ENCODE results near the gene ALDH1B1.

ALDH1B1 gene

DNA sequence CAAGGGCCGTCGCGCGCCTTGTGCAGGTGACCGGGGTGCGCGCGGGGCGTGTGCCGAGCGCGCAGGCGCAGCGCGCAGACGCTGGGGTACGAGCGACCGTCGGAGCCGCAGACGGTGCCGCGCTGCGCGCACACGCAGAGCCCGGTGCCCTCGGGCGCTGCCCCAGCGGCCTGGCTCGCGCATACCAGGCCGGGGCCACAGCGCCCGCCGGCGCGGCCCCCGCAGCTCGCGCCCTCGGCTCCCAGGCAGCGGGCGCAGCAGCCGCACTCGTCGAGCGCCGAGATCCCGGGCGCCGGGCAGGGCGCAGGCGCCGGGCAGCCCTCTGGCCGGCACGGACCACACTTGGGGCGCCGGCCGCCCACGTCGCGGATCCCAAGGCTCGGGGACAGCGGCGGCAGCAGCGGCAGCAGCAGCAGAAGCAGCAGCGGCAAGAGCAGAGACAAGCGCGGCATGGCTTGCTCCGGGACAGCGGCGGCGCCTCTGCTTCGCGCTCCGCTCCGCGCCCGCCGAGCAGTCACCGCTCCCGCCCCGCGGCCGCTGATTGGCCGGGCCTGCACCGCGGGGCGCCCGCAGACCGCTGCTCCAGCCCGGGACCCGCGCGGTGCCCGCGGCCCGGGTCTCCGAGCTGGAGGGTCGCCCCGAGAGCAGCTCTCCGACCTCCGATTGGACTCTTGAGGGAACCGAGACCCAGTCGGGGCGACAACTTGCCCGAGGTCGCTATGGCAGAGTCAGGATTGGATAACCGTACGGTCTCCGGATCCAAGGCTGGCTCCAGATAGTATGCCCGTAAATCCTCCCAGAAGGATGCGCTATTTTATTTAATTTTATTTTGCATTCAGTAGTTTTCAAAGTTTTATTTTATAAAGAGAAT, 31.7 kb downstream of the ALDH1B1 start, which contains the start of gene IGFBPL1:
IGFBPL1 (minus strand) TSS at position 482 of the 871 bp plus-strand sequence; CDS start at position 452, 30 bp downstream.
- H3K4me3 ChIP-seq (ENCODE audit: low read length, poor library complexity, severe bottlenecking), result no peak within 1 kb of the TSS
- no peak within 1 kb of the TSS for H3K9ac ChIP-seq (ENCODE audit: low read depth, low read length, poor library complexity, severe bottlenecking)
- no peaks in the 10 kb centered on the region for H3K4me1 ChIP-seq (ENCODE audit: insufficient read depth, low read length, poor library complexity, severe bottlenecking)
- no peaks in the 10 kb centered on the region for H3K36me3 ChIP-seq (ENCODE audit: insufficient read depth, low read length)
- H3K9me3 ChIP-seq (ENCODE audit: insufficient read depth, low read depth, low read length), result no peaks in the 10 kb centered on the region
- no peaks in the 10 kb centered on the region for H3K9me2 ChIP-seq (replicated peaks; ENCODE audit: low read depth, low read length)
- no peaks in the 10 kb centered on the region for H3K27me3 ChIP-seq (ENCODE audit: insufficient read depth, low read length, poor library complexity, severe bottlenecking)
- TF ChIP-seq EZH2phosphoT487 (IDR thresholded peaks at IDR 0.05; ENCODE audit: borderline replicate concordance), result no peak
- TF ChIP-seq, protein P1, sequence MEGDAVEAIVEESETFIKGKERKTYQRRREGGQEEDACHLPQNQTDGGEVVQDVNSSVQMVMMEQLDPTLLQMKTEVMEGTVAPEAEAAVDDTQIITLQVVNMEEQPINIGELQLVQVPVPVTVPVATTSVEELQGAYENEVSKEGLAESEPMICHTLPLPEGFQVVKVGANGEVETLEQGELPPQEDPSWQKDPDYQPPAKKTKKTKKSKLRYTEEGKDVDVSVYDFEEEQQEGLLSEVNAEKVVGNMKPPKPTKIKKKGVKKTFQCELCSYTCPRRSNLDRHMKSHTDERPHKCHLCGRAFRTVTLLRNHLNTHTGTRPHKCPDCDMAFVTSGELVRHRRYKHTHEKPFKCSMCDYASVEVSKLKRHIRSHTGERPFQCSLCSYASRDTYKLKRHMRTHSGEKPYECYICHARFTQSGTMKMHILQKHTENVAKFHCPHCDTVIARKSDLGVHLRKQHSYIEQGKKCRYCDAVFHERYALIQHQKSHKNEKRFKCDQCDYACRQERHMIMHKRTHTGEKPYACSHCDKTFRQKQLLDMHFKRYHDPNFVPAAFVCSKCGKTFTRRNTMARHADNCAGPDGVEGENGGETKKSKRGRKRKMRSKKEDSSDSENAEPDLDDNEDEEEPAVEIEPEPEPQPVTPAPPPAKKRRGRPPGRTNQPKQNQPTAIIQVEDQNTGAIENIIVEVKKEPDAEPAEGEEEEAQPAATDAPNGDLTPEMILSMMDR (conservative IDR thresholded peaks at IDR 0.05; ENCODE audit: low read length), result no peak
- no peak within 1 kb of the TSS for H3K4me2 ChIP-seq (ENCODE audit: low read depth, low read length, poor library complexity, severe bottlenecking)
- no peaks in the 10 kb centered on the region for H4K20me1 ChIP-seq (ENCODE audit: insufficient read depth, low read length, poor library complexity, severe bottlenecking)
- no peaks in the 10 kb centered on the region for H3K79me2 ChIP-seq (ENCODE audit: insufficient read depth, low read length)
- H2AFZ ChIP-seq (ENCODE audit: low read length), result no peak within 1 kb of the TSS
- no peaks in the 10 kb centered on the region for H3F3A ChIP-seq (ENCODE audit: low read depth)

DNA sequence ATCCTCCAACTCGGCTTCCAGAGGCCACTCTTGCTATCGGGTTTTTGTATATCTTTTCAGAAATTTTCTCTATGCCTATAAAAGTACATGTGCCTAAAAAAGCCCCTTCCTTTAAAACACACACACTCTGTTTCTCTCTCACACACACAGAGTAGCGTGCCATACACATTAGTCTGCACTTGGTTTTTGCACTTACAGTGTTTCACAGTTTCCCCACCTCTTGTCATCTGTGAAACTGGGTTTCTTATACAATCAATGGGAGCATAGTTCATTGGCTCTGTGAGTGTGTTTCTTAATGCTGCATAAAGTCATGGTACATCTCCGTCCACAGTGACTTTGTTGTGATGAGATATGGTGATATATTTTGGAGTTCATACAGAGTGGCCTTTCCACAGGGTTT, 32.4 kb downstream of the ALDH1B1 start:
- Histone ChIP-seq H3K9me2 (replicated peaks; ENCODE audit: low read depth, low read length) (no peaks in the 10 kb centered on the region), H3K9me3 (ENCODE audit: insufficient read depth, low read depth, low read length) (no peaks in the 10 kb centered on the region), H3K36me3 (ENCODE audit: insufficient read depth, low read length) (no peaks in the 10 kb centered on the region), H3K4me1 (ENCODE audit: insufficient read depth, low read length, poor library complexity, severe bottlenecking) (peaks cover under 1% of the 10 kb centered on the region), H3K4me3 (ENCODE audit: low read length, poor library complexity, severe bottlenecking) (no peak overlapping the region), H3F3A (ENCODE audit: low read depth) (no peaks in the 10 kb centered on the region), H3K79me2 (ENCODE audit: insufficient read depth, low read length) (no peaks in the 10 kb centered on the region), H2AFZ (ENCODE audit: low read length) (no peak overlapping the region), H3K27me3 (ENCODE audit: insufficient read depth, low read length, poor library complexity, severe bottlenecking) (no peaks in the 10 kb centered on the region), H4K20me1 (ENCODE audit: insufficient read depth, low read length, poor library complexity, severe bottlenecking) (no peaks in the 10 kb centered on the region), H3K9ac (ENCODE audit: low read depth, low read length, poor library complexity, severe bottlenecking) (no peak overlapping the region), H3K4me2 (ENCODE audit: low read depth, low read length, poor library complexity, severe bottlenecking) (no peak overlapping the region)
- TF ChIP-seq, protein P1 (conservative IDR thresholded peaks at IDR 0.05; ENCODE audit: low read length), result no peak
- no peak for TF ChIP-seq EZH2phosphoT487 (IDR thresholded peaks at IDR 0.05; ENCODE audit: borderline replicate concordance)

- no peak for TF ChIP-seq EZH2phosphoT487 (IDR thresholded peaks at IDR 0.05; ENCODE audit: borderline replicate concordance)
- TF ChIP-seq, protein P1 (conservative IDR thresholded peaks at IDR 0.05; ENCODE audit: low read length), result no peak
- Histone ChIP-seq H3K9me3 (ENCODE audit: insufficient read depth, low read depth, low read length) (no peaks in the 10 kb centered on the region), H3K4me1 (ENCODE audit: insufficient read depth, low read length, poor library complexity, severe bottlenecking) (peaks cover 29% of the 10 kb centered on the region), H3K79me2 (ENCODE audit: insufficient read depth, low read length) (no peaks in the 10 kb centered on the region), H3K27me3 (ENCODE audit: insufficient read depth, low read length, poor library complexity, severe bottlenecking) (no peaks in the 10 kb centered on the region), H3K36me3 (ENCODE audit: insufficient read depth, low read length) (no peaks in the 10 kb centered on the region), H2AFZ (ENCODE audit: low read length) (no peak overlapping the region), H4K20me1 (ENCODE audit: insufficient read depth, low read length, poor library complexity, severe bottlenecking) (no peaks in the 10 kb centered on the region), H3K4me2 (ENCODE audit: low read depth, low read length, poor library complexity, severe bottlenecking) (no peak overlapping the region), H3K4me3 (ENCODE audit: low read length, poor library complexity, severe bottlenecking) (no peak overlapping the region), H3K9ac (ENCODE audit: low read depth, low read length, poor library complexity, severe bottlenecking) (no peak overlapping the region), H3F3A (ENCODE audit: low read depth) (no peaks in the 10 kb centered on the region), H3K9me2 (replicated peaks; ENCODE audit: low read depth, low read length) (no peaks in the 10 kb centered on the region)
Observed at GRCh38 chr9:38428062-38428461, 35.6 kb downstream of the ALDH1B1 start.
